Suprapubic skin (tissue), 4 donors: ENCODE data around the gene RAB27A. TPM values are rescaled to one million over a fixed set of nuclear protein-coding genes. Genes with fewer than 3 reads are reported as not detected.
"Not testable (repeated sequence)": the region's sequence is repeated elsewhere in the genome, so short reads cannot be mapped to it uniquely, and the experiment has no call there.

Experiments
- DNase-seq, 2 donors: peaks; one replicate each; pipeline ENCODE4 v3.0.0-alpha.2; 2019; ENCODE audit warnings: low spot score in 2 of 2
- H3K27ac ChIP-seq: fragments of 200-600 bp; sonication (generic); one replicate; pipeline ENCODE4 v1.5.1; 2019
- H3K27me3 ChIP-seq: fragments of 200-600 bp; sonication (generic); one replicate; pipeline ENCODE4 v1.5.1; 2019
- H3K36me3 ChIP-seq: fragments of 200-600 bp; sonication (generic); one replicate; pipeline ENCODE4 v1.5.1; 2019
- H3K4me1 ChIP-seq: fragments of 200-600 bp; sonication (generic); one replicate; pipeline ENCODE4 v1.5.1; 2019
- H3K4me3 ChIP-seq: fragments of 200-600 bp; sonication (generic); one replicate; pipeline ENCODE4 v1.5.1; 2019; ENCODE audit warnings: mild to moderate bottlenecking
- H3K9me3 ChIP-seq: fragments of 200-600 bp; sonication (generic); one replicate; pipeline ENCODE4 v1.5.1; 2019
- CTCF ChIP-seq, 2 donors: fragments of 200-600 bp in 1 of 2; fragments of 450-650 bp in 1 of 2; sonication (generic) in 1 of 2; IDR thresholded peaks; one replicate each; pipeline ENCODE4 v1.5.1; 2016 to 2019; ENCODE audit warnings: antibody characterized with exemption in 2 of 2, mild to moderate bottlenecking in 1 of 2, moderate library complexity in 1 of 2
- EP300 ChIP-seq: sonication (generic); formaldehyde crosslinking; IDR thresholded peaks from one replicate; pipeline ENCODE4 v1.6.1; 2017; ENCODE audit warnings: antibody characterized with exemption
- POLR2A ChIP-seq, 2 donors: fragments of 450-650 bp; IDR thresholded peaks; one replicate each; pipeline ENCODE4 v1.6.1; 2017; ENCODE audit warnings: antibody characterized with exemption in 2 of 2, mild to moderate bottlenecking in 2 of 2, moderate library complexity in 2 of 2
- POLR2AphosphoS5 ChIP-seq, 3 donors: sonication (generic); formaldehyde crosslinking; IDR thresholded peaks; one replicate each; pipeline ENCODE4 v1.6.1; 2017; ENCODE audit warnings: antibody characterized with exemption in 3 of 3
- WGBS: methylation state at CpG from one replicate; pipeline ENCODE4 v1.1.5; 2018; 5-methylcytosine and 5-hydroxymethylcytosine counted together
- total RNA-seq, 4 donors: library from RNA; depleted of rRNA; stranded (reverse); fragments of >200 nt; gene quantifications; one replicate each; pipeline ENCODE4 v1.1.0, GENCODE V29; 2016

Gene RAB27A
- total RNA-seq, 4 donors from 2014 or later: 7.8 to 16.1 (median 9.2) TPM

GRCh38 chr15:55253580-55253979, 36.0 kb downstream of the RAB27A start:
- H3K27me3 ChIP-seq: no peaks in the 10 kb centered on the region
- TF ChIP-seq POLR2AphosphoS5 (IDR thresholded peaks at IDR 0.05) (no peak), EP300 (no peak), POLR2A (IDR thresholded peaks at IDR 0.05) (no peak)
- no peaks in the 10 kb centered on the region for H3K9me3 ChIP-seq
- 67% methylated on average over 3 of the region's 3 CpGs for WGBS
- H3K4me3 ChIP-seq: no peak overlapping the region
- no peak for DNase-seq
- H3K27ac ChIP-seq: no peak overlapping the region
- H3K4me1 ChIP-seq: peaks cover 18% of the 10 kb centered on the region
- no peaks in the 10 kb centered on the region for H3K36me3 ChIP-seq

GRCh38 chr15:55252201-55252600, 37.4 kb downstream of the RAB27A start:
- not testable (repeated sequence) for H3K36me3 ChIP-seq, H3K4me3 ChIP-seq, H3K27me3 ChIP-seq, H3K27ac ChIP-seq, DNase-seq, H3K9me3 ChIP-seq
- peaks cover 24% of the 10 kb centered on the region for H3K4me1 ChIP-seq
- WGBS: over 99% methylated on average over 8 of the region's 8 CpGs

- 77% methylated on average over 4 of the region's 4 CpGs for WGBS
- Histone ChIP-seq H3K4me1 (peaks cover 22% of the 10 kb centered on the region), H3K27me3 (no peaks in the 10 kb centered on the region), H3K27ac (no peak overlapping the region), H3K9me3 (no peaks in the 10 kb centered on the region), H3K4me3 (no peak overlapping the region), H3K36me3 (no peaks in the 10 kb centered on the region)
- no peak for DNase-seq
- TF ChIP-seq POLR2A (IDR thresholded peaks at IDR 0.05): no peak
- no peak for TF ChIP-seq CTCF (IDR thresholded peaks at IDR 0.05)
Measured at GRCh38 chr15:55250941-55251340, 38.7 kb downstream of the RAB27A start.

- no peak for DNase-seq
- WGBS: 43% methylated on average over 2 of the region's 2 CpGs
- Histone ChIP-seq H3K27me3 (no peaks in the 10 kb centered on the region), H3K4me1 (peaks cover 22% of the 10 kb centered on the region), H3K36me3 (no peaks in the 10 kb centered on the region), H3K27ac (no peak overlapping the region), H3K9me3 (no peaks in the 10 kb centered on the region), H3K4me3 (no peak overlapping the region)
- peak in 2 of 3 donors; percentile 83 to 89 for TF ChIP-seq POLR2AphosphoS5 (IDR thresholded peaks at IDR 0.05)
- no peak for TF ChIP-seq EP300
Measured at GRCh38 chr15:55250392-55250791, 39.2 kb downstream of the RAB27A start.

GRCh38 chr15:55249885-55250284, 39.7 kb downstream of the RAB27A start:
- H3K9me3 ChIP-seq, H3K4me3 ChIP-seq, H3K27ac ChIP-seq, DNase-seq, H3K36me3 ChIP-seq, H3K27me3 ChIP-seq: not testable (repeated sequence)
- peaks cover 22% of the 10 kb centered on the region for H3K4me1 ChIP-seq
- WGBS: 95% methylated on average over 9 of the region's 9 CpGs

GRCh38 chr15:55248895-55249294, 40.7 kb downstream of the RAB27A start:
- 76% methylated on average over 1 of the region's 1 CpG for WGBS
- TF ChIP-seq EP300 (no peak), POLR2A (IDR thresholded peaks at IDR 0.05) (no peak), CTCF (IDR thresholded peaks at IDR 0.05) (no peak), POLR2AphosphoS5 (IDR thresholded peaks at IDR 0.05) (no peak)
- peaks cover 22% of the 10 kb centered on the region for H3K4me1 ChIP-seq
- H3K4me3 ChIP-seq: no peak overlapping the region
- no peaks in the 10 kb centered on the region for H3K27me3 ChIP-seq
- no peak for DNase-seq
- no peaks in the 10 kb centered on the region for H3K36me3 ChIP-seq
- no peaks in the 10 kb centered on the region for H3K9me3 ChIP-seq
- H3K27ac ChIP-seq: no peak overlapping the region

GRCh38 chr15:55247766-55248427, 41.7 kb downstream of the RAB27A start:
- Histone ChIP-seq H3K9me3 (no peaks in the 10 kb centered on the region), H3K4me3 (no peak overlapping the region), H3K27me3 (no peaks in the 10 kb centered on the region), H3K4me1 (peaks cover 22% of the 10 kb centered on the region), H3K36me3 (no peaks in the 10 kb centered on the region), H3K27ac (no peak overlapping the region)
- TF ChIP-seq EP300 (no peak), POLR2AphosphoS5 (IDR thresholded peaks at IDR 0.05) (no peak), CTCF (IDR thresholded peaks at IDR 0.05) (no peak), POLR2A (IDR thresholded peaks at IDR 0.05) (no peak)
- WGBS: 87% methylated on average over 7 of the region's 7 CpGs
- DNase-seq: no peak
